ENCODE results near the gene PPP4R3A. TPM values are rescaled to one million over a fixed set of nuclear protein-coding genes. Genes with fewer than 3 reads are reported as not detected.

PPP4R3A gene
- total and polyA plus RNA-seq, 2 donors from 2014 or later = 29.0 to 86.5 TPM

- no peak for FAIRE-seq
- intact Hi-C loops (cut with DNase I) = no loop called here
- H3K9ac ChIP-seq (ENCODE audit: low read length in 3 of 3) = peak overlapping the region; percentile 71 to 86 (median 80)
- DNase-seq = peak in 1 of 5 donors; percentile 77
- peaks cover 3 to 11% (median 3%) of the 10 kb centered on the region in 3 donors for H3K4me1 ChIP-seq (ENCODE audit: control insufficient read depth in 2 of 3, insufficient read depth in 2 of 3, low read depth in 1 of 3, low read length in 3 of 3)
- no peaks in the 10 kb centered on the region for H3K9me3 ChIP-seq (ENCODE audit: control insufficient read depth in 2 of 3, insufficient read depth in 1 of 3, low read length in 3 of 3)
- H3K27ac ChIP-seq (ENCODE audit: low read depth in 2 of 2, low read length in 2 of 2) = peak overlapping the region; percentile 97 to 99
- no peaks in the 10 kb centered on the region for H3K27me3 ChIP-seq (ENCODE audit: control insufficient read depth, insufficient read depth, low read length)
- TF ChIP-seq, protein P1, sequence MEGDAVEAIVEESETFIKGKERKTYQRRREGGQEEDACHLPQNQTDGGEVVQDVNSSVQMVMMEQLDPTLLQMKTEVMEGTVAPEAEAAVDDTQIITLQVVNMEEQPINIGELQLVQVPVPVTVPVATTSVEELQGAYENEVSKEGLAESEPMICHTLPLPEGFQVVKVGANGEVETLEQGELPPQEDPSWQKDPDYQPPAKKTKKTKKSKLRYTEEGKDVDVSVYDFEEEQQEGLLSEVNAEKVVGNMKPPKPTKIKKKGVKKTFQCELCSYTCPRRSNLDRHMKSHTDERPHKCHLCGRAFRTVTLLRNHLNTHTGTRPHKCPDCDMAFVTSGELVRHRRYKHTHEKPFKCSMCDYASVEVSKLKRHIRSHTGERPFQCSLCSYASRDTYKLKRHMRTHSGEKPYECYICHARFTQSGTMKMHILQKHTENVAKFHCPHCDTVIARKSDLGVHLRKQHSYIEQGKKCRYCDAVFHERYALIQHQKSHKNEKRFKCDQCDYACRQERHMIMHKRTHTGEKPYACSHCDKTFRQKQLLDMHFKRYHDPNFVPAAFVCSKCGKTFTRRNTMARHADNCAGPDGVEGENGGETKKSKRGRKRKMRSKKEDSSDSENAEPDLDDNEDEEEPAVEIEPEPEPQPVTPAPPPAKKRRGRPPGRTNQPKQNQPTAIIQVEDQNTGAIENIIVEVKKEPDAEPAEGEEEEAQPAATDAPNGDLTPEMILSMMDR (IDR thresholded peaks at IDR 0.05; ENCODE audit: borderline replicate concordance, extremely low read depth, insufficient read depth) = no peak
- peak overlapping the region; percentile 63 to 83 (median 76) for H3K4me3 ChIP-seq (ENCODE audit: low read length in 3 of 3)
- H3K36me3 ChIP-seq (ENCODE audit: control insufficient read depth in 2 of 3, insufficient read depth in 3 of 3, low read length in 3 of 3) = no peaks in the 10 kb centered on the region
These were observed 903 bp upstream of the PPP4R3A start for GRCh38 chr14:91511043-91511383.

DNA sequence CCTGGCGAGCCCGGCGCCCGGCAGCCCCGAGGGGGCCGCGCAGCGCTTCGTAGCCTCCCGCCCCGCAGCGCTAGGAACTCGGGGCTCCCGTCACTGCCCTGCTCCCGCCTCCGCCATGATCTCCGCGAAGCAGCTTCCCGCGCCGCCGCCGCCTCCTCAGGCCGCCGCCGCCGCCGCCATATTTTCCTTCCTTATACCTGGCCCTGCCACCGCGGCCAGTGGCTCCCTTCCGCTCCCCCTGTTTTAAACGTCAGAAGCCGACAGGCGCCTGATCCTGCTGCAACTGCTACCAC is 286 bp downstream of the PPP4R3A start:
- TF ChIP-seq, protein P1 (IDR thresholded peaks at IDR 0.05; ENCODE audit: borderline replicate concordance, extremely low read depth, insufficient read depth) = no peak
- intact Hi-C loops (cut with DNase I) = no loop called here
- Histone ChIP-seq H3K4me1 (ENCODE audit: control insufficient read depth in 2 of 3, insufficient read depth in 2 of 3, low read depth in 1 of 3, low read length in 3 of 3) (peaks cover 0 to 9% (median 3%) of the 10 kb centered on the region in 3 donors), H3K9ac (ENCODE audit: low read length in 3 of 3) (peak overlapping the region; percentile 16 to 86 (median 71)), H3K36me3 (ENCODE audit: control insufficient read depth in 2 of 3, insufficient read depth in 3 of 3, low read length in 3 of 3) (no peaks in the 10 kb centered on the region), H3K27me3 (ENCODE audit: control insufficient read depth, insufficient read depth, low read length) (no peaks in the 10 kb centered on the region), H3K9me3 (ENCODE audit: control insufficient read depth in 2 of 3, insufficient read depth in 1 of 3, low read length in 3 of 3) (no peaks in the 10 kb centered on the region), H3K4me3 (ENCODE audit: low read length in 3 of 3) (peak overlapping the region; percentile 63 to 88 (median 76)), H3K27ac (ENCODE audit: low read depth in 2 of 2, low read length in 2 of 2) (peak overlapping the region; percentile 97 to 99)
- DNase-seq = no peak
- no peak for FAIRE-seq

- FAIRE-seq = no peak
- Histone ChIP-seq H3K4me1 (ENCODE audit: control insufficient read depth in 2 of 3, insufficient read depth in 2 of 3, low read depth in 1 of 3, low read length in 3 of 3) (peaks cover 0 to 9% (median 3%) of the 10 kb centered on the region in 3 donors), H3K4me3 (ENCODE audit: low read length in 3 of 3) (peak overlapping the region; percentile 63 to 93 (median 88))
These were observed 830 bp downstream of the PPP4R3A start for GRCh38 chr14:91509083-91509877.

More at GRCh38 chr14:91509083-91509877, 830 bp downstream of the PPP4R3A start:
- intact Hi-C loops (cut with DNase I) = no loop called here
- peak overlapping the region; percentile 71 to 88 (median 86) for H3K9ac ChIP-seq (ENCODE audit: low read length in 3 of 3)
- H3K27ac ChIP-seq (ENCODE audit: low read depth in 2 of 2, low read length in 2 of 2) = peak overlapping the region; percentile 97 to 99
- TF ChIP-seq, protein P1 (IDR thresholded peaks at IDR 0.05; ENCODE audit: borderline replicate concordance, extremely low read depth, insufficient read depth) = no peak
- peaks cover 0 to 2% (median 0%) of the 10 kb centered on the region in 3 donors for H3K36me3 ChIP-seq (ENCODE audit: control insufficient read depth in 2 of 3, insufficient read depth in 3 of 3, low read length in 3 of 3)
- no peaks in the 10 kb centered on the region for H3K9me3 ChIP-seq (ENCODE audit: control insufficient read depth in 2 of 3, insufficient read depth in 1 of 3, low read length in 3 of 3)
- peak; percentile 41 to 87 (median 54) for DNase-seq
- H3K27me3 ChIP-seq (ENCODE audit: control insufficient read depth, insufficient read depth, low read length) = no peaks in the 10 kb centered on the region

All from kidney (tissue), 14 donors.